GM21529 (cell line): ENCODE data around the gene IRAK2.
"Not testable (repeated sequence)": the region's sequence is repeated elsewhere in the genome, so short reads cannot be mapped to it uniquely, and the experiment has no call there.

Experiments used
- ATAC-seq: cut with Tn5 transposase; IDR thresholded peaks from one replicate; pipeline ENCODE4 v1.9.1; 2021; ENCODE audit not compliant: unreplicated experiment

Gene IRAK2

DNA sequence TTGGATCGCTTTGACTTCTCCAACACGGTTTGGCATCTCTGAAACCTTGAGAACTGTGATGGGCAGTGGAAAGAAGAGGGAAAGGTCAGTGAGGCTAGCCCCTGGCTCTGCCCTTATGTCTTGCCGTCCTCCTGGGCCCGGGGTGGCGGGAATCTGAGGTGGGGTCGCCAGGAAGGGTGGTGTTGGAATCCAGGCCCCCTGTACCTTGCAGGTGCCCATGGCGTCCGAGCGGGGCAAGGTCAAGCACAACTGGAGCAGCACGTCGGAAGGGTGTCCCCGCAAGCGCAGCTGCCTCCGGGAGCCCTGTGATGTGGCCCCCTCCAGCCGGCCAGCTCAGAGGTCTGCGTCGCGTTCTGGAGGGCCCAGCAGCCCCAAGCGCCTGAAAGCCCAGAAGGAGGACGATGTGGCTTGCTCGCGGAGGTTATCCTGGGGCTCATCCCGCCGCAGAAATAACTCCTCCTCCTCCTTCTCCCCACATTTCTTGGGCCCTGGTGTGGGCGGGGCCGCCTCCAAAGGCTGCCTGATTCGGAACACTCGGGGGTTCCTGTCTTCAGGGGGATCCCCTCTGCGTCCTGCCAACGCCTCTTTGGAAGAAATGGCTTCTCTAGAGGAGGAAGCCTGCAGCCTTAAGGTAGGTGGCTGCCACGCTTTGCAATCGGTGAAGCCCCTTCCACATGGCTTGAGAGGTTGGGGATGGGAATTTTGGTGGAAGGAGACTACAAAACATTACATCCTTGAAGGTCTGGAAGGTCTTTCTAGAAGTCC, 84.4 kb downstream of the IRAK2 start:
- ATAC-seq, result peak; percentile 25

DNA sequence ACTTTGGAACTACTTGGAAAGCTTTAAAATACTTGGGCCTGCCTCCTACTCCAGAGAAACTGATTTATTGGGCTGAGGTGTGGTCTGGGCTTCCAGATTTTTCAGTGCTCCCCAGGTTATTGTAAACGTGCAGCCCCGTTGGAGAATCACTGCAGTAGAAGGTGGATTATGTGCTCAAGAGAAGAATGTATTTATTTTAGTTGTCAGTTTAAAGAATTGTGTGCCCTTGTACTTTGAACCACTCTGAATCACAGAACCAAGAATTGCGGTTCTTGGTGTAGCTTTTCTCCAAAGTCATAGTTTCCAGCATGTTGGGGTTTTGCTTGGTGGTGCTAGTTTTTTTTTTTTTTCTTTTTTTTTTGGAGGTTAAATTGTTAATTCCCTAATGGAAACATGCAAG, 85.1 kb downstream of the IRAK2 start:
- ATAC-seq, result no peak

DNA sequence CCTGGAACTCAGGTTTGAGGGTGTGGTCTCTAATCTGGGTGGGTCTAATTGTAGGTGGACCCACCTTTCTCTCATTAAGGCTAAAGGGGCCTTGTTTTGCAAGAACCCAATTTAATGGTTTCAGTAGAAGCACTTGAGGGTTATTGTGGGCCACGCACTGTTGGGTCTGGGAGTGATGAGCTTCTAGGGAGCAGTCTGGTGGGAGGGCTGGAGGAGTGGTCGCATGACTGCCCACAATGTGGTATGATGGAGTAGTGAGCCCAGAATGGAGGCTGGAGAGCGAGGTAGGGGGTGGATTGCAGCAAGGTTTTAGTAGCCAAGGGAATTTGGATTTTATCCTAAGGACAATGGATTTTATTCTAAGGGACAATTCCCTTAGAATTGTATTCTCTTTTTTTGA, 86.3 kb downstream of the IRAK2 start:
- no peak for ATAC-seq

DNA sequence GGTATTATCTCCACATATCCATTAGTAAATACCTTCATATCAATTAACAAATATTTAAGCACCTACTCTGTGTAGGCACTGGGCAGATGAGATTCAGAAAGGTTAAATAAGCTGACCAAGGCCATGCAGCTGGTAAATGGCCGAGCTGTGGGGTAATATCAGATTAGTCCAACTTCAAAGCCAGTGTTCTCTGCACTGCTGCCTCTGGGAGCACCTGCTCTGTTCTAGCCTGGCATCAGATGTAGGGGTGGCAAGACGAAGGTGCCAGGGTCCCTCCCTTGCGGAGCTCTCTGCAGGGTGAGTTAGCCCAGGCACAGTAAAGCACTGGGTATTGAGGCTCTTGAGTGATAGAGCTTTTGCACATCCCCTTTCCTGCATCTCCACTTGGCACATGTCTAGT, 89.0 kb downstream of the IRAK2 start:
- no peak for ATAC-seq

DNA sequence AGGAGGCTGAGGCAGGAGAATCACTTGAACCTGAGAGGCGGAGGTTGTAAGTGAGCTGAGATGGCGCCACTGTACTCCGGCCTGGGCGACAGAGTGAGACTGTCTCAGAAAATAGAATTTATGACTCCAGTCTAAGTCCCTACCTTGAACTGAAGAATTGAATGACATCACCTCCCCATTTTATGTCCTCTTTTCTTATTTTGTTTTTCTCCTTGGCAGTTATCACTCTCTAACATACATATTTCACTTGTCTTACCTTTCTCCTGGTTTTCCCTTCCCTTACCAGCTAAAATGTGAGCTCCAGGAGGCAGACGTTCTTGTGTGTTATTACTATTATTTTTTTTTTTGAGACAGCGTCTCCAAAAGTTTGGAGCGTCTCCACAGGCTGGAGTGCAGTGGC, 91.1 kb downstream of the IRAK2 start:
- no peak for ATAC-seq

DNA sequence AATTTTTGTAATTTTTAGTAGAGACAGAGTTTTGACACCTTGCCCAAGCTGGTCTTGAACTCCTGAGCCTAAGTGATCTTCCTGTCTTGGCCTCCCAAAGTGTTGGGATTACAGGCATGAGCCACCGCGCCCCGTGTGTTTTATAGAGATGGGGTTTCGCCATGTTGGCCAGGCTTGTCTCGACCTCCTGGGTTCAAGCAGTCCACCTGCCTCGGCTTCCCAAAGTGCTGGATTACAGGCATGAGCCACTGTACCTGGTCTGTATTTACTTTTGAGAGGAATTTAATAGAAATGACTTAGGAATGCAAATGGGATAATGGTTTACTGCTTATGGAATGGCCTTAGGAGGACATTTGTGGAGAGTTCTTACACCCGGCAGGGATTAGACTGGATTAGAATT, 94.3 kb downstream of the IRAK2 start:
- no peak for ATAC-seq

DNA sequence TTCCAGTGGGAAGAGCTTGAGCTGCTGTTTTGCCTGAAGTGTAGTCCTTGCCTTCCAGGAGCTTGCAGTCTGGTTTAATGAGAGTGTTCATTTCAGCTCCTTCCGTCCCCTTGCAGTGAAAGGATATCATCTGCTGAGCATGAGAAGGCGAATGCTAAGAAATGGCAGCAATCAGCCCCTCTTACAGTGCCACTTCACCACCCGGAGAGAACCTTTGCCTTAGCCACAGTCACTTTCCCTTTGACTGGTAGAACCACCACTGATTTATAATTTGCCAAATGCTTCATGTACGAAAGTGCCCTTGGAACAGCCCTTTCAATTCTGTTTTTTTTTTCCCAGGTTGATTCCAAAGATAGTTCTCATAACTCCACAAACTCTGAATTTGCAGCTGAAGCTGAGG, 95.1 kb downstream of the IRAK2 start:
- no peak for ATAC-seq

DNA sequence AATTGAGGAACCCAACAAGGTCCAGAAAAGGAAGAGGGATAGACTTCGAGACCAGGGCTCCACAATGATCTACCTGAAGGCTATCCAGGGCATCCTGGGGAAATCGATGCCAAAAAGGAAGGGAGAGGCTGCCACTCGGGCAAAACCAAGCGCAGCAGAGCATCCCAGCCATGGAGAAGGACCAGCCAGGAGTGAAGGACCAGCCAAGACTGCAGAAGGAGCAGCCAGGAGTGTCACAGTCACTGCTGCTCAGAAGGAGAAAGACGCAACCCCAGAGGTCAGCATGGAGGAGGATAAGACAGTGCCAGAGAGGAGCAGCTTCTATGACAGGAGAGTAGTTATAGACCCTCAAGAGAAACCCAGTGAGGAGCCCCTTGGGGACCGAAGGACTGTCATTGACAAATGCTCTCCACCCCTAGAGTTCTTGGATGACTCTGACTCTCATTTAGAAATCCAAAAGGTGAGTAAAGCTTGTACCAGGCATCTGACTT, 95.5 kb downstream of the IRAK2 start:
- no peak for ATAC-seq

DNA sequence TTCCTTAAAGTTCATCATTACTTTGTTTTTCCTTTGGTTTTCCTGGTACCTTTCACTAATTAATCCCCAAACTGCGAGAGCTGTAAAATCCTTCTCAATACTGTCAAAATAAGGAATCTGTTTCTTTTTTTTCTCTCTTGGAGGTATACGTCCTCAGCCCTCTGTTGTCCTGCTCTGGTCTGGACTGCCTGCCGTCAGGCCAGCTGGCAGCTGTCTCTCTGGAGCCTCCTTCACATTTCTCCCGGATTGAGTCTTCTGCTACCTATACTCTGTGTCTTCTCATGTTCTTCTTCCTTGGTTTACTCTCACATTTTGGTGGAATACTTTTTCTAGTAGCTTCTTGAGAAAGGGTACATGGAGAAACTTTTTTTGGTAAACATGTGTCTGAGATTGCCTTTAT, 97.3 kb downstream of the IRAK2 start:
- ATAC-seq, result no peak

DNA sequence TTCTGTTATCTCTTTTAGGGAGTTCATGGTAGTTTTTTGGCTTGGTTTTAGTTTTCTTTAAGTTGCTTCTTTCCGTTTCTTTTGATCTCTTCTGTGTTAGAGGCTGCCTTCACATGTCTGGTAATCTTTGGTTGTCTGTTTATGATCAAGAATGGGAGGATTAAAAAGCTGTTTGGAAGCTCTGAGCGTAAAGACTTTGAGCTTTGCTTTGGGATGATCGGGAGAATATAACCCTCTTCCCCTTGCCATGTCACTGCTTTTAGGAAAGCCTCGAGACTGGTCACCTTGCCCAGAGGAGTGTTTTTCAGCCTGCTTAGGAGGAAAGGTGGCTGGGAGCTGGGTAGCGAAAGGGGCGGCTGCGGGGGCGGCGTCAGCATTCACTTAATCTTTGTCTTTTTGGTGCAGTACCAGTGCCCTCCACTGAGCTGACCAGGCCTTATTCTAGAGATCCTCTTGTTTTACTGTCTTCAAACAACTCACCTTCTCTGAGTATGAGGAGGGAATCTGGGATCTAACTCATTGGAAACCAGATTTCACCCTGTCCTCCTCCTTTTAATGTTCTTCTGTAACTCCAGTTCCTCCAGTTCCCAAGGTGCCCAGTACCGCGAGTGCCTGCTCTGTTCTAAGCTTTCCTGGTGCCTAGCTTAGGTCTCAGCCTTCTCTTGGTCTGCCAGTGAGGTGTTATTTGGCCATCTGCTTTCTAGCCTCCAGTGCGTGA, 99.1 kb downstream of the IRAK2 start:
- no peak for ATAC-seq

DNA sequence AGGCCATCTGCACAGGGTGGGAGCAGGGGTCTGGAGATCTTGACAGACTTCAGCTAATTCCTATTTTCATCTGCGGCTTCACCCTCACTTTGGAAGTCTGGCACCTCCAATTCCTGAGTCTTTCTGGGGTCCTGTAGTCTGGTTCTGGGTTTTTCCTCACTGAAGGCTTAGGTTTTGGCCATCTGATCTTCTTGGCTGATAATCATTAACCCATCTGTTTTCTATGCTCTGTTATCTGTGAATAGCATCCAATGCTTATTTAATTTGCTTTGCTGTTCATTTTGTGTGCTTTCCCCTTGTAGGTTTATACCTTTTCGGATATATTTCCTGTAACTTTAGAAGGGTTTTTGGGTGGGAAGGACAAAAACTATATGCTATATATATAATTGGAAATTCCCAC, 101.1 kb downstream of the IRAK2 start:
- ATAC-seq, result no peak

DNA sequence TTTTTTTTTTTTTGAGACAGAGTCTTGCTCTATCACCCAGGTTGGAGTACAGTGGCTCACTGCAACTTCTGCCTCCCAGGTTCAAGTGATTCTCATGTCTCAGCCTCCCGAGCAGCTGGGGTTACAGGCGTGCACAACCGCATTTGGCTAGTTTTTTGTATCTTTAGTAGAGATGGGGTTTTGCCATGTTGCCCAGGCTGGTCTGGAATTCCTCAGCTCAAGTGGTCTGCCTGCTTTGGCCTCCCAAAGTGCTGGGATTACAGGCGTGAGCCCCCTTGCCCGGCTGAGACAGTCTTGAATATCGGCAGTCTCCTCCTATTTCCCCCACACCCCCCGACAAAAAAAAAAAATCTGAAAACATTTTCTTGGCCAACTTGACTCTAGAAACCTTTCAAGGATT, 102.2 kb downstream of the IRAK2 start:
- not testable (repeated sequence) for ATAC-seq

DNA sequence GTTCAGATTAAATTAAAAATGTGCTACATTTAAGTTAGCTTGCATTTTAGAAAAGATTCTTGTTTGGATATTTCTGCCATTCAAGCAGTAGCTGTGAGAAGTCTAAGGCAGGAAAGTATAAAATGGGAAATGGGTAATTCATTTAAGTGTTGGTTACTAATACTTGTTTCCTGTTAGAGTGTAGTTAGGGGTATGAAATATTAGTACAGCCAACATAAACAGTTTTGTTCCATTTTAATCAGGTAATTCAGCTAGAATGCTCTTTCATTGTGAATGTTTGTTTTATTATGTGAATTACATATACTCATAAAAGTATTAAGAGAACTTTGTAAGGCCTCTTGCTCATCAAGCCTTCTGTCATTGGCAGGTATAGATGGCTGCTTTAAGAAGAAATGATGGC, 103.4 kb downstream of the IRAK2 start:
- ATAC-seq, result no peak

DNA sequence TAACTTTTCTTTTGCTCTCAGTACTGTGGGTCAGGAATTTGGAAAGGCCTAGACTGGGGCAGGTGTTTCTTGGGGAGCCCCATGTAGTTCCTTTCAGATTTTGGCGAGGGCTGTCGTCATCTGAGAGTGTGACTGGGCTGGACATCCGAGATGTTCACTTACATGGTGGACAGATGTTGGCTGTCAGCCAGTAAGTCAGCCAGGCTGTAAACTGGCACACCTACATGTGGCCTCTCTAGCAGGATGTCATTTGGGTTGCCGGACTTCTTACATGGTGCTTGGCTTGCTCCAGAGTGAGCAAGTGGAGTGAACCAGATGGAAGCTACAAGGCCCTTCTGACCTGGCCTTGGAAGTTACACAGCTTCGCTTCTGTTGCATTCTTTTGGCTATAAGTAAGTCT, 104.2 kb downstream of the IRAK2 start:
- ATAC-seq, result no peak

DNA sequence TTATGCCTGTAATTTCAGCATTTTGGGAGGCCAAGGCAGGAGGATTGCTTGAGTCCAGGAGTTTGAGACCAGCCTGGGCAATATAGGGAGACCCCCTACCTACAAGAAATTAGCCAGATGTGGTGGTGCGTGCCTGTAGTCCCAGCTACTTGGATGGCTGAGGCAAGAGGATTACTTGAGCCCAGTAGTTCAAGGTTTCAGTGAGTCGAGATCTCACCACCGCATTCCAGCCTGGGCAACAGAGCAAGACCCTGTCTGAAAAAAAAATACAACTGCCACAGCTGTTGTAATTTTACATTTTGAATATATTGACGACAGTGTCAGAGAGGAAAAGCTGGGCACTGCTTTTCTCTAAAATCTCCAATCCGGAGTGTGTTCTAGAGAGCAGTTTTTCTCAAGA, 104.7 kb downstream of the IRAK2 start:
- no peak for ATAC-seq

DNA sequence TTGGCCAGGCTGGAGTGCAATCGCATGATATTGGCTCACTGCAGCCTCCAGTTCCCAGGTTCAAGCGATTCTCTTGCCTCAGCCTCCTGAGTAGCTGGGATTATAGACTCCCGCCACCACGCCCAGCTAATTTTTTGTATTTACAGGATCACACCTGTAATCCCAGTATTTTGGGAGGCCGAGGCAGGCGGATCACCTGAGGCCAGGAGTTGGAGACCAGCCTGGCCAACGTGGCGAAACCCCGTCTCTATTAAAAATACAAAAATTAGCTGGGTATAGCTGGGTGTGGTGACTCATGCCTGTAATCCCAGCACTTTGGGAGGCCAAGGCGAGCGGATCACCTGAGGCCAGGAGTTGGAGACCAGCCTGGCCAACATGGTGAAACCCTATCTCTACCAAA, 107.8 kb downstream of the IRAK2 start:
- ATAC-seq, result not testable (repeated sequence)

DNA sequence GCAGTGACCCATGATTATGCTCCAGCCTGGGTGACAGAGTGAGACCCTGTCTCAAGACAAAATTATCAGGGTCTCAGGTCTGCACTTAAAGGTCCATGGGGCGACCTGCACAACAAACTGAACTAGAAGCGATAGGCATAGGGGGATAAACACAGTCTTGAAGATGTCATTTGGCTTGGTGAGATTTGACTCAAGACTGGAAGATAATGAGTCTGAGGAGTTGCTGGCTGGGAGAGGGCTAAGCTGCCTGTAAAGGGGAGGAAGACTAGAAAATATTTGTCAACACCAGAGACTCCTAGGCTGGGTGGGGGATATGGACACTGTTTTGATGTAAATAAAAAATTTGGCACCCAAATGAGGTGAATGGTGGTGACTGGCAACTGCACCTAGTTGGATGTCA, 108.3 kb downstream of the IRAK2 start:
- ATAC-seq, result no peak

DNA sequence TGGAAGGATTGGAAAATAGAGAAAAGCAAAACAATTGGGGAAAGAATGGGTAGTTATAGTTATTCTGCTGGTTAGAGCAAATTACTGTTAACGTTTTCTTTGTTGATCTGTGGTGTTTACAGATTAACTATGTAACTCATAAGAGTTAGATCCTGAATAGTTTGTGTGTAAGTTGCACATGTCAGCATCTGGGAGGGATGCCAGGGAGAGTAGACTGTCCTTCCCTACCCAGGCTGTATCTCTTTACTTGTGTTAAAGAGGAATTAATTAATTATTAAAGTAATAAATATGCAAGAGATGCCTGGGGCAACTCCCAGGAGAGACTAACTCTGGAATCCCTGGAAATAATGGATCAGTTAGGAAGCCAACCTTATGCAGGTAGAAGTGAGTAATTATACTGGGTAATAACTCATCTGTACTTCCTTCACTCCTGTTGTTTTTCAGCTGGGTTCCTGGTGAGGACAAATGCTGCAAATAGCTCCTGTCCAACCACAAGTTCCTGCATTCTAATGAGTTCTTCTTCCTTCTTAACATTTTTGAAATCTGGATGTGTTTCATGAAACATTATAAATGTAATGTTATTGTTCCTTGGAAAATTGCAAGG, 109.1 kb downstream of the IRAK2 start:
- no peak for ATAC-seq

DNA sequence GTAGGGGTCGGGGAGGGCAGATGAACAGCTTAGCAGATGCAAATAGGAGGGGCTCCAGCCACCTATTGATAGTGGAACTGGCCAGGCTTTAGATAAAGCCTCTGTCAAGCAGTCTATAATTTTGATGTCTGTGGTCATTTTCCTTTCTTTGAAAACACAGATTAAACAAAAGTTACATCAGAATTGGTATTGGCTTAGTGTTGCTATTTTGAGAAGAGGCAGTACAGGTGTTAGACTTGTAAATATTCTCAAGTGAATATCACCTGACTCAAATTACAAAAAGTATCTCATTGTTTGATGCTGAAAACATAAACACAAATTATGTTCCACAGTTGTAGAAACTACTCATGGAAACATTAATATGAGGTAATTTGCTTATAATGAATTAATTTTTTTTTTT, 109.9 kb downstream of the IRAK2 start:
- no peak for ATAC-seq

DNA sequence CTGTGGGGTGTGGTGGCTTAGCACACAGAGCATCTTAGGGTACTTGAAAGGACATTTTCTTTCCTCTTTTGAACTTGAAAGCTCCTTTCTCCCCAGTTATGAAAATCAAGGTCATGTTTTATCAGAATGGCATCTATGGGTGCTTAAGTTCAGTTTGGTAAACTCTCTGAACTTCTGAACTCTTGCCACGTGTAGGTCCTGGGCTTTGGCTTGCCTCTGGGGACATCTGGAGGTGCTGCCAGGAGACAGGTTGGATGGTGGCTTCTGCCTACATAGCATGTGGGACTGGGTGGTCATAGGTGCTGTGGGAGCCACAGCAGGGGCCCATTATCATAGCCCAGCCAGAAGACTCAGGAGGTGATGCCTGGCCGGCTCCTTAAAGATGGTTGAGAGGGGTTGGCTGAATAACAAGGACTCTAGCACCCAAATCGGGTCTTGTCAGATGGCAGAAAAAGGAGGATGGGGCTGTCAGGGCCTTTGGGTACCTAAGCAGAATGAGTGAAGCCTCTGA, 112.5 kb downstream of the IRAK2 start:
- ATAC-seq, result no peak

DNA sequence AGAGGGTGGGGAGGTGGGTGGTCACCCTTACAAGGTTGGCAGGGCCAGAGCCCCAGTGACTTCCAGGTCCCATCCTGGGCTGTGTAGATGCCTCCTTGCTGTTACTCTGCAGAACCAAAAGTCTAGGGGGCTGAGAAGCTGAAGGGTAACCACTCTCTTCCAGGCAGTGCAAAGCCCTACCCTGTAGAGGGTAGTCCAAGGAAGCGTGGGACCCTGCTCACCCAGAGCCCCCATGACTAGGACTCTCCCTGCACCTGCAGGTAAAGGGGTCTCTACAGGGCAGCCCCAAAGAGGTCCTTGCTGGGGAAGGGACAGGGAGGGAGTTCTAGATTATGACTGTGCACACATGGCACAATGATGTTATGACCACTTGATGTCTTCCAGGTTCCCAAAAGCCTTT, 113.8 kb downstream of the IRAK2 start:
- no peak for ATAC-seq
